ENCODE data around the gene SHROOM3.
A peak's percentile ranks its signal among the peaks of the same experiment; 100 is the strongest.

The SHROOM3 gene

GRCh38 chr4:76729980-76730379, 295.0 kb downstream of the SHROOM3 start:
- no peak for DNase-seq

- peak in 1 of 2 experiments; percentile 13 for DNase-seq
Observed at GRCh38 chr4:76732246-76732645, 297.2 kb downstream of the SHROOM3 start.

- DNase-seq, result peak in 1 of 2 experiments; percentile 12
Observed at GRCh38 chr4:76733068-76733771, 298.2 kb downstream of the SHROOM3 start.

- DNase-seq, result no peak
Observed at GRCh38 chr4:76736414-76736813, 301.4 kb downstream of the SHROOM3 start.

- DNase-seq, result no peak
Observed at GRCh38 chr4:76737180-76737579, 302.2 kb downstream of the SHROOM3 start.

GRCh38 chr4:76737771-76738085, 302.7 kb downstream of the SHROOM3 start:
- DNase-seq, result no peak

- no peak for DNase-seq
Observed at GRCh38 chr4:76738086-76738931, 303.3 kb downstream of the SHROOM3 start.

GRCh38 chr4:76740192-76740591, 305.2 kb downstream of the SHROOM3 start:
- DNase-seq, result no peak

- no peak for DNase-seq
Observed at GRCh38 chr4:76740866-76741662, 306.0 kb downstream of the SHROOM3 start.

GRCh38 chr4:76741663-76742020, 306.6 kb downstream of the SHROOM3 start:
- DNase-seq, result no peak

GRCh38 chr4:76744241-76744921, 309.4 kb downstream of the SHROOM3 start:
- no peak for DNase-seq

GRCh38 chr4:76745240-76745639, 310.2 kb downstream of the SHROOM3 start:
- no peak for DNase-seq

GRCh38 chr4:76747563-76747962, 312.5 kb downstream of the SHROOM3 start:
- DNase-seq, result peak in 1 of 2 experiments; percentile 22

- DNase-seq, result peak; percentile 3 to 44
Observed at GRCh38 chr4:76748649-76749048, 313.6 kb downstream of the SHROOM3 start.

GRCh38 chr4:76749355-76749754, 314.3 kb downstream of the SHROOM3 start:
- no peak for DNase-seq

- no peak for DNase-seq
Observed at GRCh38 chr4:76750716-76751115, 315.7 kb downstream of the SHROOM3 start.

- no peak for DNase-seq
Observed at GRCh38 chr4:76751612-76752343, 316.7 kb downstream of the SHROOM3 start.

GRCh38 chr4:76752861-76753501, 318.0 kb downstream of the SHROOM3 start:
- no peak for DNase-seq

- DNase-seq, result no peak
Observed at GRCh38 chr4:76753814-76754213, 318.8 kb downstream of the SHROOM3 start.

- DNase-seq, result no peak
Observed at GRCh38 chr4:76754439-76754838, 319.4 kb downstream of the SHROOM3 start.

- no peak for DNase-seq
Observed at GRCh38 chr4:76755756-76756155, 320.7 kb downstream of the SHROOM3 start.

- no peak for DNase-seq
Observed at GRCh38 chr4:76756416-76756815, 321.4 kb downstream of the SHROOM3 start.

Data from NCI-H524 (cell line).